Measurements from ENCODE around the gene GLRX5.

The GLRX5 gene

DNA sequence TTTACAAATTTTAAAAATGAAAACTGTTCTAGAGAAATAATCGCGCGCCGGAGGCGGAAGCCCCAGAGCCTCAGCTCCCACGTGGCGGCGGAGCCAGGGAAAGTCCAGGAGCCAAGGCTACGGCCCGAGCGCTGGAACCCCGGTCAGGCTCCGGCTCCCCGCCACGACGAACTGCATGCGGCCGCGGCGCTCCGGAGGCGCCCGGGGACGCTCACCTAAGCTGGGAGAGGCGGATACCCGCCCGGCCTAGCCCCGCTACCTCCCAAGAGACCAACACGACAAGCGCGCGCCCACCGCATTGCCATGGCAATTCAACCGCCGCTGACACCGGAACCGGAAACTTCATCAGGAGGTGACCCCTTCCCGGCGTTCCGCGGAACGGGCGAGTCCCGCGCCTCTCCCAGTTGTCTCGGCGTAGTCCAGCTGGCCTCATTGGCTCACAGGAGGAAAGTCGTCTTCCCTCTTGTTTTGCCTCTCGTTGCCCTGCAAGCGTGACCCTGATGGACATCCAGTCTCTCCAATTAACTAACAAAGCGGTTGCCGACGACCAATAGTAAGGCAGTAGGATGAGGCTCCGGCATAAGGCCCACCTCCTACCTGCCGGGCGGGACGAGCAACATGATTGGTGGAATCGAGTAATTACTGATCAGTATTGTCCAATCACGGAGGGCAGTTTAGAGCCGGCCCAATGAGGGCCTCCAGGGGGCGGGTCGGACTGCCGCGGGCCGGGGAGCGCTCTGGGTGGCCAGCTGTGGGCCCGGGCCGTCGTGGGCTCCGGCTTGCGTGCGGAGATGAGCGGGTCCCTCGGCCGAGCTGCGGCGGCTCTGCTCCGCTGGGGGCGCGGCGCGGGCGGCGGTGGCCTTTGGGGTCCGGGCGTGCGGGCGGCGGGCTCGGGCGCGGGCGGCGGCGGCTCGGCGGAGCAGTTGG, at the start of gene GLRX5:
Gene GLRX5 (plus strand): TSS at position 752 of the 927 bp plus-strand sequence. CDS start 40 bp downstream, at position 792.
- peak; percentile 81 to 100 (median 99) for DNase-seq

DNA sequence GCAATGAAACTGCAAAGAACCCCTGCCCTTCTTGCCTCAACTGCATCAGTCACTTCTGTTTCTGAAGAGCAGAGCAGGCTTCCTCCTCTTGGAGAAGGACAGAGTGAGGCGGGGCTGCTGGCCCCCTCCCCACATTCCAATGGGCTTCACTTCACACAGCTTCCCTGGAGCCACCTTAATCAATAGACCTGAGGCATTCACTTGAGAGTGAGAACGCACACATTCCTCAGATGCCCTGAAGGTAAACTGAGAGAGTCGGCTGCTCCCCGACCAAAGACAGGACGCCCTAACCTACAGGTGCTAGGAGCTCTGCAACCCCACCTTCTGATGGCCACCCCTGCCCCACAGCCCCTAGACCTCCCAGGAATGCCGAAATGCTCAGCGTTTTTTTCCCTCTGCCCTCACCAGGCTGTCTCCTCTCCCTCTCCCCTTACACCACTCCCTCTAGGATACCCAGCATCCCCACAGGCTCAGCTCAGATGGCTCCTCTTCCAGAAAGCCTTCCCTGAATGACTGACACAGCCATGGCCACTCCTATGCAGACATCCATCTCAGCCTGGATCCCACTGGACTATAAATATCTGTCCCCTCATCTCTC, 49.5 kb upstream of the GLRX5 start:
- DNase-seq: no peak

DNA sequence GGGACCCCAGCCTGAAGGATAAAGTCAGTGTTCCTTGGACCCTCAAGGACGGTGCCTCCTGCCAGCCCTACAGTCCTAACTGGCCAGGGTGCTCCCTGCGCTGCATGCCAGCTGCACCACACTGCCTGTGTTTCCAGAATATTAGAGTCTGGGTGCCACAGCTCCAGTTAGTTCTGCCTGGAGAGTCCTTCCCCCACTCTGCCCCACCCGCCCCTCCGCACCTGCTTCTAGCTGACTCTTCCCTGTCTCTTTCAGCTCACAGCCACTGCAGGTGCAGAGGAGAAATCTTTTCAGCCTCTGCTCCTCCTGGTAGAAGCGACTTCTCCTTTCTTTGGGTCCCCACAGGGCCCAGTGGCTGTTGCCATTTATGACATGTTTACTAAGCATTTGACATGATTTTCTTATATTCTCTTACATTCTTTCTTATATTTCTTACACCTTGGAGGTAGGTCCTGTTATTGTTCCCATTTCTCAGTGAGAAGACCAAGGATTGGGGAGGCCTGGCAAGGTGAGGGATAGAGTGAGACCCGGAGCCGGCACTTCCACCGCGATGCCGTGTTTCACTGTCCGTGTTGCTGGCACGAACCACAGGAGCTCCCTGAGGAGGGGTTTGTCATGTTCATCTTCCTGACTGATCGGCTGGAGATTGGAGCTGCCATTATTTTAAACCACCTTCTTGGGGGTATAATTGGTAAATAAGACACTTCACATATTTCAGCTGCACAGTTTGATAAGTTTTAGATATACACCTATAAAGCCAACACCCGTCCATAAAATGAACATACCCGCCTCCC, 47.8 kb upstream of the GLRX5 start:
- no peak for DNase-seq

DNA sequence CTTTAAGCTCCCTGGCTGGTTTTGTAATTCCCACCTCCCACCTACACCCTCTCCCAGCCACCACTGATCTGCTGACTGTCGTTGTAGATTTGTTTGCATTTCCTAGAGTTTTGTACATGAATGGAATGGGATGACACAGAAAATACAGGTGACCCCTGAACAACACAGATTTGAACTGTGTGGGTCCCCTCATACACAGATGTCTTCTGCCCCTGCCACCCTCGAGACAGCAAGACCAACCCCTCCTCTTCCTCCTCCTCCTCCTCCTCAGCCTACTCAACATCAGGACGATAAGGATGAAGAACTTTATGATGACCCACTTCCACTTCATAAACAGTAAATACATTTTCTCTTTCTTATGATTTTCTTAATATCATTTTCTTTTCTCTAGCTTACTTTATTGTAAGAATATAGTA, 47.2 kb upstream of the GLRX5 start:
- no peak for DNase-seq

DNA sequence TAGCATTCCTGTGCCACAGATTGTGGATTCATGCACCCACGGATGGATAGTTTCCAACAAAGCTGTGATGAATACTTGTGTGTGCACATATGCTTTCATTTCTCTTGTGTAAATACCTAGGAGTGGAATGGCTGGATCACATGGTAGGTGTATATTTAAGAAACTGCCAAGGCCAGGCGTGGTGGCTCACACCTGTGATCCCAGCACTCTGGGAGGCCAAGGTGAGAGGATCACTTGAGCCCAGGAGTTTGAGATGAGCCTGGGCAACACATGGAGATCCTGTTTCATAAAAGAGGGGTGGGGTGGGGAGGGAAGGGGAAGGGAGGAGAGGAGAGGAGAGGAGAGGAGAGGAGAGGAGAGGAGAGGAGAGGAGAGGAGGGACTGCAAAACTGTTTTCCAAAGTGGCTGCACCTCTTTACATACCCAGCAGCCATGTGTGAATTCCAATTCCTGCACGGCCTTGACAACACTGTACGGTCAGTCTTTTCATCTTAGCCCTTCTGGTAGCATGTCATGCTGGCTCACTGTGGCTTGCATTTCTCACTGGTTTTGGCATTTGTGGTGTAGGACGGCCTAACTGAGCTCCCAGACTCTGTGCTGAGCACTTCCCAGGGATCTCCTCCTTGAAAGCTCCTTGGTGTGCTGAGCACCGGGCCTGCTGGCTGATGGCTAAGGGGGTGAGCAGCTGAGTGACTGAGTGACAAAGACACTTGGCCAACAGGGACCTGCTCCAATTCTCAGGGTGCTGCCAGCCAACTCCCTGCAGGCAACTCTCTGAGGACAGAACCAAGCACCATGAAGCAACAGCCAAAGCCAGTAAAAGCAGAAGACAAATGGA, 46.3 kb upstream of the GLRX5 start:
- peak in 8 of 14 donors; percentile 24 to 69 (median 44) for DNase-seq

DNA sequence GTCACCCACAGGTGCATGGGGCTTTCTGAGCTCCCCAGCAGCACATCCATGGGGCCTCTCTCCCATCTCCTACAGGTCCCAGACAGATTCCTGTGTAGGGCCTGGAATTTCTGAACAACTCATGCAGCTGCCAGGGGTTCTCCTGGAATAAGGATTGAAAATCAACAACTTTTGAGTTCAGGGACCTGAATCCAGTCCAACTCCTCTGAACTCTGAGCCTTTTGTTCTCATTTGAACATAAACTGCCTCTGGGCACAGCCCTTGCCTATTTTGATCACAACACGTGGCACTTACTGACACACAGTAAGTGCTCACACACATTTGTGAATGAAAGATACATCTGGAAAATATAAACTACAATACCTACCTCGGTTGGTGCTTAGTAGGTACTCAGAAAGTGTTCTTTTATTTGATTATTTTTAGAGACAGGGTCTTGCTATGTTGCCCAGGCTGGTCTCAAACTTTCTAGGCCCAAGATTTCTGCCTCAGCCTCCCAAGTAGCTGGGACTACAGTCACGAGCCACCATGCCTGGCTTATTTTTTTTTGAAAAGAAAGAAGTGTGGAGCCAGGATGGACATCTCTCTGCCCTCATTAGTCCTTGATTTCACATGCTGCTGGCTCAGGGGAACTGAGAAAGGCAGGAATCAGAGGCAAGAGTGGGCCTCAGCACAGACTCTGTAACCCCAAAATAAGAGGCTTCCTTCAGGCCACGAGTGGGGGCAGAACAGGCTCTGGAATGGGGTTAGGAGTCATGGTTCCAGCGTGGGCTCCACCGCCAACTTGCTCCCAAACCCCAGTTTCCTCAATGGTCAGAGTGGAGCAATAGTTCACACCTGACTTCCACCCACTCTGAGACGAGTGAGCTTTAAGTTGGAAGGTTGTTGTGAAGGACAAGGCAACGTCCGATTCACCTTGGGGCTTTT, 45.4 kb upstream of the GLRX5 start:
- DNase-seq: peak in 4 of 14 donors; percentile 39 to 61 (median 47)

DNA sequence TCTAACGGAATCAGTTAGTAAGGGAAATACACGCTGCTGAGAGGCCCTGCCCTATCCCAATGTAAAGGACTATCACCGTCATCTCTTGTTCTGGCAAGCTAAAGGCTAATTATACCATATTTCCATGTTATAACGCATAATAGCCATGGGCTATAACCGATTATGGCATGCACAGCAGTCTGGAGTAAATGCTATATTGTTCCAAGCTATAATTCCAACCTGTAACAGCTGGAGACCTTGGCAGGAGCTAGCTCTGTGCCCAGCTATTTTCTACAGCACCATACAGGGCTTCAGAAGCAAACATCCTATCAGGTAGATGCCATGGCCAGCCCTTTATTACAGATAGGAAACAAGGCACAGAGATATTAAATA, 44.7 kb upstream of the GLRX5 start:
- DNase-seq: no peak

DNA sequence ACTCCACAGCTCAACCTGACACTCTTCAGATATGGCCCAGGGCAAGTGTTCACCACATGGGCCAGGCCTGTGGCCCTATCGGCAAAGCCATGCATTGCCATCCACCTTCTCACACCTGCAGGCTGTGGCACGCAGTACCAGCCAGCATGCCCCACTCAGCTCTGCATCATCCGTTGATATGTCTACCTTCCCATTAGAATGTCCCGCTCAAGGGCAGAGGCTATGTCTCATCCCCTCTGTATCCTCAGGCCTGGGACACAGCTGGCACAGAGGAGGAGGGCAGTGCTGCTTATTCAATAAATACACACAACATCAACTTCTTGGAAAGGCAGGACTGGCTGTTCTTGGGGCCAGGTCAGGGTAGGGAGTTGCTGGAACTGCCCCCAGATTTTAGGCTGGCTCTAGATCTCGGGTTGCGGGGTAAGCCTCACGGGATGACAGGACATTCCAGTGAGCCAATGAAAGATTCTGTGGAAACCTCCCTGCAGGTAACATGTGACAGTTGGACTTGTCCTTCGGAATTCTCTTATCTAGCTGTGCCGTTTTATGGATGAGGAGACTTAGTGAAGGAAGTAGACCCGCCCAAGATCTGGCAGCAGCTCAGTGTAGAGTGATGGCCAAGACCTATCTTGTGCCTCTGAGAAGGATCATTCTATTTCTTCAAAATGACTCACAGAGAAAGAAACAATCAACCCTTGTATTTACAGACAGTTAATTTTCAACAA, 44.0 kb upstream of the GLRX5 start:
- peak in 1 of 14 donors; percentile 51 for DNase-seq

DNA sequence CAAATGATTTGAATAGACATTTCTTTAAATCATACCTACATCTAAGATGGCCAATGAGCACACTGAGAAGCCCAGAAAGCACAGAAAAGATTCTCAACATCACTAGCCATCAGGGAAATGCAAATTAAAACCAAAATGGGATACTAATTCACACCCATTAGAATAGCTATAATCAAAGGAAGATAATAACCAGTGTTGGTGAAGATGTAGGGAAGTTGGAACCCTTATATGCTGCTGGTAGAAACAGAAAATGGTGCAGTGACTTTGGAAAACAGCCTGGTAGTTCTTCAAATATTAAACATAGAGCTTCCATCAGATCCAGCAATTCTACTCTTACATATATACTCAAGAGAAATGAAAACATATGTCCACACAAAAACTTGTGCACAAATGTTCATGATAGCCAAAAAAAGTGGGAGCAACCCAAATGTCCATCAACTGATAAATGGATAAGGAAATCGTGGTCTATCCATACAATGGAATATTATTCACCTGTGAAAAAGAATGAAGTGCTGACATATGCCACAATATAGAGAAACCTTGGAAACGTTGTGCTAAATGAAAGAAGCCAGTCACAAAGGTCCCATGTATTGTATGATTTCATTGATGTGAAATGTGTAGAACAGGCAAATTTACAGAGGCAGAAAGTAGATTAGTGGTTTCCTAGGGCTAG, 42.8 kb upstream of the GLRX5 start:
- no peak for DNase-seq

DNA sequence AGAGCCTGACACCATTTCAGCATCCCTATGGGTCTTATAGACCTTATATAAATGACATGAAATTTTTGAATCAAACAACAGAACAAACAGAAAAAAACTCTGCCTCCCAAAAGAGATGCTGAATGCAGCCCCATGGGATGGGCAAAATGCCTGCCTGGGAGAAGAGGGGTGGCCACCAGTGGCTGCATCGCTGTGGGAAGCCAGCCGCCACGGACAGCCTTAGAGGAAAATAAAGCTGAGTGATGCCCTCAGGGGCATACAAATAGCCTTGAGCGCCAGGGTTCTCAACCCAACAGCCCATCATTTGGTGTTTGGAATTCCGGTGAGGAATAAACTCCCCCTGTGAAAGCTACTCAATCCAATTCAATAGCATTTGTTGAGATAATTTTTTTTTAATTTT, 41.3 kb upstream of the GLRX5 start:
- DNase-seq: no peak

DNA sequence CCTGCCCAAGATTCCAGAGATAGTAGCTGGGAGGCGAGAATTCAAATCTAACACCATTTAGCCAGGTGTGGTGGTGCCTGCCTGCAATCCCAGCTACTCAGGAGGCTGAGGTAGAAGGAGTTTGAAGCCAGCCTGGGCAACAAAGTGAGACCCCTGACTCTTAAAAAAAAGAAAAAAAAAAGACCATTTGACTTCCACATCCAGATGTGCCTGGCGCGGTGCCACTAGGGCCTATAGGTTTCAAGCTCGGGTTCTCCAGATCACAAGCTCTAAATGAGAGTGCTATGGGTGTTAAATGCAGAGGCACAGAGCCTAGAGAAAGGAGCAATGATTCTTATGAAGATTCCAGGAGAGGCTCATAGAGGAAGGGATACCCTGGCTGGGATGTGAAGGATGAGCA, 40.9 kb upstream of the GLRX5 start:
- no peak for DNase-seq

DNA sequence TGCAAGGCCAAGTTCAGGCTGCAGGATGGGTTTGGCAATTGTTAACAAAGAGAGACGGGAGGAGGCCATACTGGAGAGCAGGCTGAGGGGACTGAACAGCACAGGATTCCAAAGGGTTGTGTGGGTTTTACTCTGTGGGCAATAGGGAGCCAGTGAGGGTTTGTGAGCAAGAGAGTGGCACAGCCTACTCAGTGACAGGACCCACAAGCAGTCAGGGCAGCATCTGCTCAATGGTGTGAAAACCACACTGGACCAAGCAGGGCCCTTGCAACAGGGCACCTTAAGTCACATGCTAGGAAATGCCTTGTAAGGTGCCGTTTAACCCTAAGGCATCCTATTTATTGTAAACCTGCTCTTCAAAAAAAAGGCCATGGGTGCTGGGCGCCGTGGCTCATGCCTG, 40.4 kb upstream of the GLRX5 start:
- DNase-seq: no peak

DNA sequence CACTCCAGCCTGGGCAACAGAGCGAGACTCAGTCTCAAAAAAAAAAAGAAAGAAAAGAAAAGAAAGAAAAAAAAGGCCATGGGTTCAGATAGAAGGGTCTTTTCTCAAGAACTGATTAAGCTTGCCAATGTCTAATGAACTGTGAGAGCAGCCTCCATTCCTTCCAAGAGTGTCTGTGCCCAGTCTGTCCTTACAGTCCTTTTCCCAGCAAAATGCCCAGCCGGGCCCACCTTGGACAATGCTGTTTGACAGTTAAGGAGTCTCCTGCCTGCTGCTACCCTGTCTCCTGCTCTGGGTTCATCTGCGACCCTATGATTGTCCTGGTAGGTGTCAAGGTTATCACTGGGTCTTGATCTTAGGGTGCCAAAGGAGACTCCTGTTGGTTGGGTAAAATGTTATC, 39.8 kb upstream of the GLRX5 start:
- no peak for DNase-seq

DNA sequence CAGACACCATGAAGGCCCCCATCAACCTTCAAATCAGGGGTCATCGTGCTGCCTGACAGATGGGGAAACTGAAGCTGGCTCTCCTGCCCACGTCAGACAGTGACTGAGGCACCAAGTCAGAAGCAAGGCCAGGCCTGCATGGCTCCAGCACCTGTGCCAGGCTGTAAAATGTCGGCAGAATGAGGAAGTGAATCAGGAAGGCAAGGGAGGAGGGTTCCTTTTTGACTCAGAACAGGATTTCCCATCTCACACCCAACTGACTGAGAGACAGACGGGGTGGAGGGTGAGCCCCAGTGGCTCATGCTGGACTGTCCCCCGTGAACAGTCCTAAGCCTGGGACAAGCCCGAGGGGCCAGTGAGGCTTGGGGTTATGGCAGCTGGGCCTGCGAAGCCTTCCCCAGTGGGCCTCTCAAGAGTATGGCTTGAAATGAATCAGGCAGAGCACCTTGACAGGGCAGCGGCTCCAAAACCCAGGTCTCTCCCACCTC, 39.3 kb upstream of the GLRX5 start:
- DNase-seq: peak in 3 of 14 donors; percentile 19 to 52 (median 25)

DNA sequence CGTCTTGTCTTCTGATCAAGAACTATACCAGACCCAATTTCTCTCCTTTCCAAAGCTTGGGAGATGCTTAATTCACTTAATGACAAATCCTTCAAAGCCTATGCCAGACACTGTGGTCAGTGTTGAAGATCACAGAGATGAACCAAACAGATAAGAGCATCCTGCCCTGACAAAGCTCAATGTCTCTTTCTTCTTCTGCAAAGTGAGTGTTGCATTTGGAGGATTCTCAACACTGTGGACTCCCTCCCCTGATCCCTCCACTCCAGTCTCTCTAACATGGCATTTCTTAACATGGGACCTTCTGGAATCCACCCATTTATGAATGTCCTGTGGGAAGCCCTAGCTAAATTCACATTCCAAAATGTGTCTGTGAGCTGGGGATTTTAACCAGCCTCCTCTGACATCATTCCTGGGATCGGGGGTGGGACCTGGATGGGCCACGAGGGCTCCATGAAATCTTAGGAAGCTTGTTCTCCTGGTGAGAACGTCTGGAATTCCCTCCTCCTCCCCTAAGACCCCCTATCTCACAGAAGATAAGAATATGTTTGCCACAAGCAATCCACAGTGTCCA, 38.7 kb upstream of the GLRX5 start:
- DNase-seq: no peak

DNA sequence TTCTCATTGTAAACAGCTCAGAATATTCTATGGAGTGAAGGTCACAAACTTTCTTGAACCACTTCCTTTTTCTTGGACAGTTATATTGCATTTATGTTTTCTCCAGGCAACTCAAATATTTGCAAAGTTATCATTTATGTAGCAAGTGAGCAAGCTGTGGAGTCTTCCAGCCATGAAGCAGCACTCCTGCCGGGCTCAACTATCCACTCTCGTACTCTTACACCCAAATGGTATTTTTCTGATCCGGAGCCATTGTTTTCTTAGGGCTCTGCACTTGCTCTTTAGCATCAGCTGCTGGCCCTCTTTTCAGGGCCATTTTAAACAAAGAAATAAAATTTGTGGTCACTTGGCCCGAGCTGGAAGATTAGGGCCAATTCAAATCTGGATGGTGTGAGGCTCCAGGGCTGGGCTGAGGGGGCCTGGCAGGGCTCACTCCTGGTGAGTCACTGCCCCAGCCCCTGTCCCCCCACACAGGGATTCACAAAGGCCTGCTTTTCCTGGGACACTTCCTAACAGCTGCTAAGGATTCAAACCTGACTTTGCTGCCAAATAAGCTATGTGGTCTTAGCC, 38.1 kb upstream of the GLRX5 start:
- peak in 8 of 14 donors; percentile 8 to 74 (median 21) for DNase-seq

DNA sequence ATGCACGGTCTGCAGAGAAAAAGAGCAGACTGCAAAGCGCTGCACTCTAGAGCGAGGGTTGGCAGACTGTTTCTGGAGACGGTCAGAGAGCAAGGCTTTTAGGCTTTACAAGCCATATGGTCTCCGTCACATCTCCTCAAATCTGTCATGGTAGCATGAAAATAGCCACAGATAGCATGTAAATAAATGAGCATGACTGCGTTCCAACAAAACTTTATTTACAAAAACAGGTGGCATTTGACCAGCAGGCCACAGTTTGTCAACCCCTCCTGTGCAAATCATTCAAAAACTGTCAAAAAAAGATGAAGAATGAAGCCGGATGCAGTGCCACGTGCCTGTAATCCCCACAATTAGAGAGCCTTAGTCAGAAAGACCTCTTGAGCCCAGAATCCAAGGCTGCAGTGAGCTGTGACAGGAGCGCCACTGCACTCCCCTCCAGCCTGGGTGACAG, 37.3 kb upstream of the GLRX5 start:
- peak in 2 of 14 donors; percentile 14 to 84 for DNase-seq

DNA sequence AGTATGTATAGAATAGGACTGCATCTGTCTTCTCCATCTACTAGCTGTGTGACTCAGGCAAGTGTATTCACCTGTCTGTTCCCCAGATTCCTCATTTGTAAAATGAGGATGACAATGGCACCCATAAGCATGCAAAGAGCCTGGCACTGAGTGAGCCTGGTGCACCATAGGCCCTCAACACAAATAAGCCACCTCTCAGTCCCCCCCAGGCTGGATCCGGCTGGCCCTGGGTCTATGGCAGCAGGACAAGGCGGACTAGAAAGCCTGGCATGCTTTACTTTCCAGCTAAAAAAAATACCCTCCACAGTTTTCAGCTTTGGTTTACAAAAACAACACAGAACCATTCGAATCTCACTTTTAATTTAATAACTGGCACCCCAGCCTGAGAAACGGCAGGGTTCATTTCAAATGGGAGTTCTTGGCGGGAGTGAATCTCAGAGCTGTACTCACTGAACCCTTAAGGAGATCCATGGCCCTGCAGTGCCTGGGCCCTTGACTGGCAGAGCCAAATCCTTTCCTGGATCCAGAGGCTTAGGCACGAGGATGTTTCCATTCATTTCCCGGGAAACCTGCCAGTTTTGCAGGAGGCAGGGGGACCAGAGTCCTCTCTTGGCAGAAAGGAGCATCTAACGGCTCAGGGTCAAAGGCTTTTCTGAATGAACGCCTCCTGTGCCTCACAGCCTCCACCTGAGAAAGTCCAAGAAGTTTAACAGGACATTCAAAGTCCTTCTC, 36.1 kb upstream of the GLRX5 start:
- DNase-seq: peak in 12 of 14 donors; percentile 32 to 84 (median 62)
